Natural killer cell (primary cell): Measurements from ENCODE around the gene SND1. TPM values are rescaled to one million over a fixed set of nuclear protein-coding genes. Genes with fewer than 3 reads are reported as not detected.

Experiments used
- ATAC-seq, 3 donors: fragments of 150-1000 bp in 2 of 3; fragments of 200-7000 bp in 1 of 3; cut with Tn5 transposase; 1 replicate in 1 of 3; 2 replicates in 2 of 3; pipeline ENCODE4 v1.10.0; 2021; ENCODE audit warnings: mild to moderate bottlenecking in 2 of 3, moderate library complexity in 2 of 3
- DNase-seq, 2 donors: peaks; one replicate each; pipeline versions ENCODE4 v3.0.0 to v3.0.0-alpha.2; 2013 to 2021; ENCODE audit warnings: mixed read lengths in 1 of 2
- H3K27ac ChIP-seq: one replicate; pipeline ENCODE4 v1.5.1; 2013; ENCODE audit warnings: mild to moderate bottlenecking, low read length
- H3K27me3 ChIP-seq: one replicate; pipeline ENCODE4 v1.6.1; 2013; ENCODE audit warnings: low read length; ENCODE audit not compliant: control insufficient read depth, insufficient read depth
- H3K36me3 ChIP-seq: one replicate; pipeline ENCODE4 v1.6.1; 2013; ENCODE audit warnings: low read length; ENCODE audit not compliant: control insufficient read depth, insufficient read depth
- H3K4me1 ChIP-seq: one replicate; pipeline ENCODE4 v1.6.1; 2013; ENCODE audit warnings: low read length; ENCODE audit not compliant: control insufficient read depth, insufficient read depth
- H3K4me3 ChIP-seq: one replicate; pipeline ENCODE4 v1.5.1; 2013; ENCODE audit warnings: low read length
- H3K9me3 ChIP-seq: one replicate; pipeline ENCODE4 v1.6.1; 2013; ENCODE audit warnings: low read length; ENCODE audit not compliant: control insufficient read depth, insufficient read depth
- H3K27ac Mint-ChIP-seq, 2 donors: one replicate each; pipeline ENCODE4 v1.8.0; 2022; ENCODE audit warnings: mild to moderate bottlenecking in 2 of 2, mixed read lengths in 2 of 2, moderate library complexity in 1 of 2
- H3K27me3 Mint-ChIP-seq, 2 donors: one replicate each; pipeline ENCODE4 v1.8.0; 2022; ENCODE audit warnings: low read depth in 2 of 2, mixed read lengths in 2 of 2
- H3K36me3 Mint-ChIP-seq: one replicate; pipeline ENCODE4 v1.8.0; 2022; ENCODE audit warnings: mixed read lengths
- H3K4me1 Mint-ChIP-seq, 2 donors: one replicate each; pipeline ENCODE4 v1.8.0; 2022; ENCODE audit warnings: mixed read lengths in 2 of 2
- H3K4me3 Mint-ChIP-seq: one replicate; pipeline ENCODE4 v1.8.0; 2022; ENCODE audit warnings: mild to moderate bottlenecking, moderate library complexity, mixed read lengths
- H3K9me3 Mint-ChIP-seq, 2 donors: one replicate each; pipeline ENCODE4 v1.8.0; 2022; ENCODE audit warnings: mixed read lengths in 2 of 2
- WGBS: methylation state at CpG from one replicate; pipeline ENCODE4 v1.1.7; 2013; ENCODE audit warnings: missing lambda C conversion rate; ENCODE audit not compliant: insufficient coverage; 5-methylcytosine and 5-hydroxymethylcytosine counted together
- intact Hi-C: fragments of 100-400 bp; cut with micrococcal nuclease; formaldehyde crosslinking; loops from one replicate; pipeline ENCODE4 v1.14.2; 2022
- total RNA-seq, 4 donors: library from RNA; stranded (reverse); fragments of 120-200 nt in 1 of 4; gene quantifications; one replicate each; pipeline versions ENCODE4 v1.2.3 to v1.2.4, GENCODE V29; 2013 to 2022
- TF ChIP-seq, protein P1 (sequence below): fragments of 200-600 bp; IDR thresholded peaks from one replicate; pipeline ENCODE4 v1.8.0; 2022; ENCODE audit warnings: antibody characterized with exemption

The SND1 gene
- total RNA-seq, 3 donors from 2014 or later (not counting 1 experiment from before 2014, with no cell fraction given) = 149 to 188 (median 149) TPM

GRCh38 chr7:127667017-127667670, 15.2 kb downstream of the SND1 start:
- no peaks in the 10 kb centered on the region for H3K9me3 ChIP-seq
- H3K36me3 ChIP-seq = peaks cover 2% of the 10 kb centered on the region
- no peaks in the 10 kb centered on the region for H3K4me1 ChIP-seq
- H3K27me3 Mint-ChIP-seq = no peaks in the 10 kb centered on the region
- H3K27me3 ChIP-seq = no peaks in the 10 kb centered on the region
- no peak overlapping the region for H3K27ac ChIP-seq
- peak overlapping the region in 1 of 2 donors; percentile 47 for H3K27ac Mint-ChIP-seq
- no peak for ATAC-seq
- no peaks in the 10 kb centered on the region for H3K9me3 Mint-ChIP-seq
- intact Hi-C loops = no loop called here
- WGBS = 95% methylated on average over 2 of the region's 3 CpGs
- TF ChIP-seq, protein P1, sequence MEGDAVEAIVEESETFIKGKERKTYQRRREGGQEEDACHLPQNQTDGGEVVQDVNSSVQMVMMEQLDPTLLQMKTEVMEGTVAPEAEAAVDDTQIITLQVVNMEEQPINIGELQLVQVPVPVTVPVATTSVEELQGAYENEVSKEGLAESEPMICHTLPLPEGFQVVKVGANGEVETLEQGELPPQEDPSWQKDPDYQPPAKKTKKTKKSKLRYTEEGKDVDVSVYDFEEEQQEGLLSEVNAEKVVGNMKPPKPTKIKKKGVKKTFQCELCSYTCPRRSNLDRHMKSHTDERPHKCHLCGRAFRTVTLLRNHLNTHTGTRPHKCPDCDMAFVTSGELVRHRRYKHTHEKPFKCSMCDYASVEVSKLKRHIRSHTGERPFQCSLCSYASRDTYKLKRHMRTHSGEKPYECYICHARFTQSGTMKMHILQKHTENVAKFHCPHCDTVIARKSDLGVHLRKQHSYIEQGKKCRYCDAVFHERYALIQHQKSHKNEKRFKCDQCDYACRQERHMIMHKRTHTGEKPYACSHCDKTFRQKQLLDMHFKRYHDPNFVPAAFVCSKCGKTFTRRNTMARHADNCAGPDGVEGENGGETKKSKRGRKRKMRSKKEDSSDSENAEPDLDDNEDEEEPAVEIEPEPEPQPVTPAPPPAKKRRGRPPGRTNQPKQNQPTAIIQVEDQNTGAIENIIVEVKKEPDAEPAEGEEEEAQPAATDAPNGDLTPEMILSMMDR = no peak
- peaks cover 51 to 64% of the 10 kb centered on the region in 2 donors for H3K4me1 Mint-ChIP-seq
- H3K36me3 Mint-ChIP-seq = no peaks in the 10 kb centered on the region
- no peak for DNase-seq
- H3K4me3 Mint-ChIP-seq = no peak overlapping the region
- H3K4me3 ChIP-seq = no peak overlapping the region

- Histone ChIP-seq H3K27ac (no peak overlapping the region), H3K4me3 (no peak overlapping the region), H3K36me3 (peaks cover 2% of the 10 kb centered on the region), H3K4me1 (no peaks in the 10 kb centered on the region), H3K27me3 (no peaks in the 10 kb centered on the region), H3K9me3 (no peaks in the 10 kb centered on the region)
- H3K27me3 Mint-ChIP-seq = no peaks in the 10 kb centered on the region
- DNase-seq = no peak
- TF ChIP-seq, protein P1 = no peak
- H3K4me3 Mint-ChIP-seq = no peak overlapping the region
- no peaks in the 10 kb centered on the region for H3K36me3 Mint-ChIP-seq
- H3K4me1 Mint-ChIP-seq = peaks cover 51 to 63% of the 10 kb centered on the region in 2 donors
- no peaks in the 10 kb centered on the region for H3K9me3 Mint-ChIP-seq
- no CpG with 5 or more reads among the region's 2 CpGs for WGBS
- intact Hi-C loops = no loop called here
- peak overlapping the region in 1 of 2 donors; percentile 47 for H3K27ac Mint-ChIP-seq
- no peak for ATAC-seq
These were observed 16.0 kb downstream of the SND1 start for GRCh38 chr7:127667759-127668530.

DNA sequence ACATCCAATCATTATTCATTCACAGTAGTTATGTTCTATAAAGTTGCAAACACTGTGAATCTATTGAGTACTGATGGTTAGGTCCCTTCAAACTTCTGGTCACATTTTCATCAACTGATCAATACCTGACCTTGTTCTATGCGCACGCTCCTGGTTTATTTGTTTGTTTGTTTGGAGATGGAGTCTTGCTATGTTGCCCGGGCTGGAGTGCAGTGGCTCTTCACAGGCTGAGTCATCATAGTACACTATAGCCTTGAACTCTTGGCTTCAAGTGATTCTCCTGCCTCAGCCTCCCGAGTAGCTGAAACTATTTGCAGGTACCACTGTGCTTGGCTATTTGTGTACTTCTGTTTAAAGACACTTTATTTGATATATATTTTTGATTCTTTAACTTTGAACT, 19.3 kb downstream of the SND1 start:
- WGBS = 94% methylated on average over 4 of the region's 4 CpGs
- Histone ChIP-seq H3K9me3 (no peaks in the 10 kb centered on the region), H3K27ac (no peak overlapping the region), H3K4me1 (no peaks in the 10 kb centered on the region), H3K27me3 (no peaks in the 10 kb centered on the region), H3K36me3 (peaks cover 4% of the 10 kb centered on the region), H3K4me3 (no peak overlapping the region)
- no peaks in the 10 kb centered on the region for H3K9me3 Mint-ChIP-seq
- no peak overlapping the region for H3K4me3 Mint-ChIP-seq
- DNase-seq (no peak), ATAC-seq (no peak)
- no peaks in the 10 kb centered on the region for H3K27me3 Mint-ChIP-seq
- no peak overlapping the region for H3K27ac Mint-ChIP-seq
- no peaks in the 10 kb centered on the region for H3K36me3 Mint-ChIP-seq
- TF ChIP-seq, protein P1 = no peak
- peaks cover 39 to 56% of the 10 kb centered on the region in 2 donors for H3K4me1 Mint-ChIP-seq
- intact Hi-C loops = no loop called here
